GM12878 (cell line): ENCODE data around the gene NAP1L4. TPM values are rescaled to one million over a fixed set of nuclear protein-coding genes. Genes with fewer than 3 reads are reported as not detected.

Experiments
- ATAC-seq: fragments of 200-7000 bp; cut with Tn5 transposase; 3 replicates; pipeline ENCODE4 v1.9.1; 2020; ENCODE audit warnings: mild to moderate bottlenecking, moderate library complexity
- BruUV-seq: library from RNA; stranded (reverse); fragments of 400-500 nt; replicated peaks from 2 replicates; lab custom pipeline; 2021; lab: Mats Ljungman, UMichigan
- CTCF ChIA-PET: fragments of 300-600 bp; sonication (Branson Sonifier 250); formaldehyde crosslinking; extraction: SDS; loops from one replicate; lab custom pipeline; 2021; ENCODE audit warnings: inconsistent platforms; lab: Yijun Ruan, JAX
- POLR2A ChIA-PET: fragments of 350-600 bp; formaldehyde crosslinking; extraction: SDS; loops from one replicate; lab custom pipeline; 2021; ENCODE audit warnings: inconsistent platforms; lab: Charles Lee
- RAD21 ChIA-PET: fragments of 300-600 bp; sonication (Branson Sonifier 250); formaldehyde crosslinking; loops from one replicate; lab custom pipeline; 2023; ENCODE audit warnings: antibody characterized with exemption; ENCODE audit not compliant: unreplicated experiment; lab: Charles Lee
- SMC1A ChIA-PET: fragments of 300-600 bp; sonication (Branson Sonifier 250); formaldehyde crosslinking; loops from one replicate; lab custom pipeline; 2023; ENCODE audit not compliant: unreplicated experiment, uncharacterized antibody; lab: Charles Lee
- DNase-seq: peaks from one replicate; pipeline ENCODE4 v3.0.0-alpha.2; 2011; ENCODE audit warnings: low read depth, low spot score
- FAIRE-seq: peaks from 3 replicates; lab custom pipeline; 2011; peaks lifted over from hg19 to GRCh38; lab: Jason Lieb, UNC
- H2AFZ ChIP-seq: 2 replicates; pipeline ENCODE4 v1.6.0; 2011; ENCODE audit warnings: low read depth, low read length, control low read depth; ENCODE audit not compliant: control insufficient read depth
- H3K27ac ChIP-seq: 2 replicates; pipeline ENCODE4 v1.5.1; 2011; ENCODE audit warnings: control low read depth; ENCODE audit not compliant: control insufficient read depth, insufficient read depth
- H3K27me3 ChIP-seq, 2 experiments: replicated peaks in 1 of 2; 2 replicates each; pipeline versions ENCODE4 v1.6.0 to v1.6.1; 2011; ENCODE audit warnings: low read length in 1 of 2; ENCODE audit not compliant: control insufficient read depth in 2 of 2, insufficient read depth in 2 of 2
- H3K36me3 ChIP-seq, 2 experiments: 2 replicates each; pipeline ENCODE4 v1.5.1; 2011; ENCODE audit warnings: low read length in 1 of 2; ENCODE audit not compliant: control insufficient read depth in 2 of 2, insufficient read depth in 2 of 2
- H3K4me1 ChIP-seq: 2 replicates; pipeline ENCODE4 v1.6.1; 2011; ENCODE audit warnings: mild to moderate bottlenecking, low read length, moderate library complexity, mixed read lengths; ENCODE audit not compliant: control insufficient read depth, insufficient read depth
- H3K4me2 ChIP-seq: 2 replicates; pipeline ENCODE4 v1.6.0; 2011; ENCODE audit warnings: control low read depth; ENCODE audit not compliant: control insufficient read depth, insufficient read depth
- H3K4me3 ChIP-seq: fragments of 200-600 bp; sonication (generic); 2 replicates; pipeline ENCODE4 v1.5.1; 2016
- H3K79me2 ChIP-seq: 2 replicates; pipeline ENCODE4 v1.6.0; 2011; ENCODE audit warnings: low read length; ENCODE audit not compliant: control insufficient read depth, insufficient read depth
- H3K9ac ChIP-seq: 2 replicates; pipeline ENCODE4 v1.8.0; 2011; ENCODE audit warnings: low read length, control low read depth, mixed read lengths; ENCODE audit not compliant: control insufficient read depth, insufficient read depth
- H3K9me3 ChIP-seq: replicated peaks from 3 replicates; pipeline ENCODE4 v1.5.1; 2011; ENCODE audit warnings: mild to moderate bottlenecking, low read length; ENCODE audit not compliant: control insufficient read depth, insufficient read depth
- H4K20me1 ChIP-seq: 2 replicates; pipeline ENCODE4 v1.6.0; 2011; ENCODE audit not compliant: control insufficient read depth, insufficient read depth
- BACH1 ChIP-seq: fragments of 450-650 bp; IDR thresholded peaks from 2 replicates; pipeline ENCODE4 v1.6.1; 2017; ENCODE audit warnings: mild to moderate bottlenecking, borderline replicate concordance
- BRCA1 ChIP-seq: IDR thresholded peaks from 2 replicates; pipeline ENCODE4 v1.6.1; 2011; ENCODE audit warnings: low read depth, low read length, improper control_type of control experiment
- CEBPB ChIP-seq, 2 experiments: fragments of 150-350 bp in 1 of 2; IDR thresholded peaks; 2 replicates each; pipeline ENCODE4 v1.6.1; 2012 to 2014; ENCODE audit warnings: low read depth in 2 of 2, low read length in 2 of 2, borderline replicate concordance in 1 of 2, inconsistent platforms in 1 of 2
- CREM ChIP-seq: IDR thresholded peaks from 2 replicates; pipeline ENCODE4 v1.6.1; 2014; ENCODE audit warnings: antibody characterized with exemption, low read depth
- DPF2 ChIP-seq: fragments of 450-650 bp; IDR thresholded peaks from 2 replicates; pipeline ENCODE4 v1.6.1; 2017; ENCODE audit warnings: mild to moderate bottlenecking
- JUNB ChIP-seq: IDR thresholded peaks from 2 replicates; pipeline ENCODE4 v1.6.1; 2016; ENCODE audit warnings: antibody characterized with exemption, mild to moderate bottlenecking
- KAT2A ChIP-seq: conservative IDR thresholded peaks from 2 replicates; pipeline ENCODE4 v1.6.1; 2011; ENCODE audit warnings: low read depth, low read length; ENCODE audit not compliant: control insufficient read depth
- LARP7 ChIP-seq: fragments of 450-650 bp; IDR thresholded peaks from 2 replicates; pipeline ENCODE4 v1.6.1; 2017; ENCODE audit warnings: mild to moderate bottlenecking
- NBN ChIP-seq: fragments of 450-650 bp; IDR thresholded peaks from 2 replicates; pipeline ENCODE4 v1.6.1; 2016
- NR2C2 ChIP-seq: IDR thresholded peaks from 2 replicates; pipeline ENCODE4 v1.6.1; 2011; ENCODE audit warnings: borderline replicate concordance, low read depth; ENCODE audit not compliant: control insufficient read depth, insufficient read length
- PAX8 ChIP-seq: fragments of 450-650 bp; IDR thresholded peaks from 2 replicates; pipeline ENCODE4 v1.6.1; 2017; ENCODE audit warnings: mild to moderate bottlenecking, moderate library complexity
- RUNX3 ChIP-seq: IDR thresholded peaks from 2 replicates; pipeline ENCODE4 v1.6.1; 2012; ENCODE audit warnings: low read length, inconsistent platforms
- SMAD5 ChIP-seq: IDR thresholded peaks from 2 replicates; pipeline ENCODE4 v1.6.1; 2016; ENCODE audit warnings: antibody characterized with exemption, low read depth
- SMC3 ChIP-seq: IDR thresholded peaks from 2 replicates; pipeline ENCODE4 v1.6.1; 2011; ENCODE audit warnings: low read length, improper control_type of control experiment, borderline replicate concordance
- SP1 ChIP-seq: IDR thresholded peaks from one replicate; pipeline ENCODE4 v1.6.1; 2011; ENCODE audit warnings: low read depth, low read length
- SREBF1 ChIP-seq: IDR thresholded peaks from 2 replicates; pipeline ENCODE4 v1.6.1; 2012; ENCODE audit warnings: mild to moderate bottlenecking, low read length
- SRF ChIP-seq, 2 experiments: IDR thresholded peaks; 2 replicates each; pipeline ENCODE4 v1.6.1; 2011; ENCODE audit warnings: low read depth in 2 of 2, low read length in 2 of 2, mild to moderate bottlenecking in 1 of 2, moderate library complexity in 1 of 2
- STAT3 ChIP-seq: IDR thresholded peaks from 2 replicates; pipeline ENCODE4 v1.6.1; 2011; ENCODE audit warnings: low read depth, low read length, improper control_type of control experiment
- TAF1 ChIP-seq: IDR thresholded peaks from 2 replicates; pipeline ENCODE4 v1.6.1; 2011; ENCODE audit warnings: mild to moderate bottlenecking, low read depth, low read length, borderline replicate concordance
- WRNIP1 ChIP-seq: IDR thresholded peaks from 2 replicates; pipeline ENCODE4 v1.6.1; 2011; ENCODE audit warnings: low read depth, low read length, improper control_type of control experiment, borderline replicate concordance
- YY1 ChIP-seq: IDR thresholded peaks from 2 replicates; pipeline ENCODE4 v1.6.1; 2011; ENCODE audit warnings: low read depth, mild to moderate bottlenecking, low read length
- ZSCAN29 ChIP-seq: fragments of 450-650 bp; IDR thresholded peaks from 2 replicates; pipeline ENCODE4 v1.6.1; 2017; ENCODE audit warnings: mild to moderate bottlenecking, moderate library complexity
- WGBS: methylation state at CpG from one replicate; pipeline ENCODE4 v1.1.6; 2016; ENCODE audit warnings: low lambda C conversion rate; ENCODE audit not compliant: insufficient replicate concordance, insufficient coverage; ENCODE audit errors: missing lambda C conversion rate; 5-methylcytosine and 5-hydroxymethylcytosine counted together
- in situ Hi-C: fragments of 300-500 bp; cut with MboI; formaldehyde crosslinking; loops from 9 replicates; pipeline ENCODE4 v1.14.3; 2018; ENCODE audit warnings: mixed read lengths
- intact Hi-C: fragments of 100-400 bp; cut with micrococcal nuclease; formaldehyde crosslinking; loops from one replicate; pipeline ENCODE4 v1.14.2; 2022; ENCODE audit not compliant: unreplicated experiment
- polyA plus RNA-seq, 11 experiments: library from polyadenylated mRNA; depleted of rRNA in 4 of 11; unstranded in 6 of 11; stranded (reverse) in 5 of 11; fragments of >200 nt; fragmentation: Nextera tagmentation in 4 of 11; fragmentation: Illumina TruSeq in 1 of 11; extraction: Ambion mirVana in 4 of 11; extraction: Trizol in 1 of 11; gene quantifications; 1 replicate in 1 of 11; 2 replicates in 10 of 11; pipeline versions ENCODE4 v1.2.1 to v1.2.3, GENCODE V29; 2011 to 2016; ENCODE audit warnings: inconsistent platforms in 2 of 11, missing spikeins in 2 of 11, low read depth in 1 of 11
- total RNA-seq, 4 experiments: library from RNA; depleted of rRNA in 3 of 4; stranded (reverse); fragments of >200 nt in 3 of 4; fragmentation: Illumina TruSeq in 1 of 4; extraction: Trizol in 1 of 4; gene quantifications; 2 replicates each; pipeline versions ENCODE4 v1.2.1 to v1.2.3, GENCODE V29; 2013 to 2021
- TF ChIP-seq, protein P1 (sequence below): fragments of 450-650 bp; IDR thresholded peaks from 2 replicates; pipeline ENCODE4 v1.6.1; 2017; ENCODE audit warnings: mild to moderate bottlenecking
- TF ChIP-seq, protein P2 (sequence below): IDR thresholded peaks from 2 replicates; pipeline ENCODE4 v1.6.1; 2011; ENCODE audit warnings: borderline replicate concordance, low read depth, mild to moderate bottlenecking, moderate library complexity, mixed read lengths, low read length; ENCODE audit not compliant: insufficient read depth; ENCODE audit errors: extremely low read length

NAP1L4 gene
- total and polyA plus RNA-seq, 10 of the 15 experiments (the other 5 are each of a cell fraction or from before 2014, with no cell fraction given) = 24.8 to 198 (median 114) TPM

GRCh38 chr11:3037040-3037944 is 45.2 kb upstream of the NAP1L4 start:
- ATAC-seq = peak; percentile 86
- no peak for DNase-seq
- H4K20me1 ChIP-seq = no peaks in the 10 kb centered on the region
- TF ChIP-seq SMAD5 (no peak), LARP7 (no peak), SP1 (no peak), BRCA1 (no peak), STAT3 (no peak), SRF (IDR thresholded peaks at IDR 0.05; ENCODE audit: low read depth in 2 of 2, low read length in 2 of 2) (no peak), DPF2 (no peak), BACH1 (no peak), SREBF1 (no peak), SMC3 (peak; percentile 61; the same call in 1 of the 2 replicates), ZSCAN29 (no peak), PAX8 (no peak), JUNB (no peak), CEBPB (IDR thresholded peaks at IDR 0.05; ENCODE audit: borderline replicate concordance in 1 of 2, low read depth in 2 of 2, low read length in 2 of 2) (no peak), KAT2A (no peak), TAF1 (no peak), NR2C2 (no peak), CREM (no peak), WRNIP1 (no peak), RUNX3 (no peak), YY1 (0 out of 2 replicates have a peak, but pooled peaks have one; percentile 13), NBN (no peak)
- TF ChIP-seq, protein P1, sequence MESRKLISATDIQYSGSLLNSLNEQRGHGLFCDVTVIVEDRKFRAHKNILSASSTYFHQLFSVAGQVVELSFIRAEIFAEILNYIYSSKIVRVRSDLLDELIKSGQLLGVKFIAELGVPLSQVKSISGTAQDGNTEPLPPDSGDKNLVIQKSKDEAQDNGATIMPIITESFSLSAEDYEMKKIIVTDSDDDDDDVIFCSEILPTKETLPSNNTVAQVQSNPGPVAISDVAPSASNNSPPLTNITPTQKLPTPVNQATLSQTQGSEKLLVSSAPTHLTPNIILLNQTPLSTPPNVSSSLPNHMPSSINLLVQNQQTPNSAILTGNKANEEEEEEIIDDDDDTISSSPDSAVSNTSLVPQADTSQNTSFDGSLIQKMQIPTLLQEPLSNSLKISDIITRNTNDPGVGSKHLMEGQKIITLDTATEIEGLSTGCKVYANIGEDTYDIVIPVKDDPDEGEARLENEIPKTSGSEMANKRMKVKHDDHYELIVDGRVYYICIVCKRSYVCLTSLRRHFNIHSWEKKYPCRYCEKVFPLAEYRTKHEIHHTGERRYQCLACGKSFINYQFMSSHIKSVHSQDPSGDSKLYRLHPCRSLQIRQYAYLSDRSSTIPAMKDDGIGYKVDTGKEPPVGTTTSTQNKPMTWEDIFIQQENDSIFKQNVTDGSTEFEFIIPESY = no peak
- TF ChIP-seq, protein P2, sequence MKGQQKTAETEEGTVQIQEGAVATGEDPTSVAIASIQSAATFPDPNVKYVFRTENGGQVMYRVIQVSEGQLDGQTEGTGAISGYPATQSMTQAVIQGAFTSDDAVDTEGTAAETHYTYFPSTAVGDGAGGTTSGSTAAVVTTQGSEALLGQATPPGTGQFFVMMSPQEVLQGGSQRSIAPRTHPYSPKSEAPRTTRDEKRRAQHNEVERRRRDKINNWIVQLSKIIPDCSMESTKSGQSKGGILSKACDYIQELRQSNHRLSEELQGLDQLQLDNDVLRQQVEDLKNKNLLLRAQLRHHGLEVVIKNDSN = no peak

More at GRCh38 chr11:3037040-3037944, 45.2 kb upstream of the NAP1L4 start:
- RAD21 ChIA-PET = interaction anchor here (0.7 to 4.6 kb wide), 5 partner anchors 11 to 56 kb away, joined by 3 to 51 read pairs (median 3); no protein-coding TSS in a partner anchor
- Histone ChIP-seq H3K4me2 (no peak overlapping the region), H3K36me3 (peaks cover 33 to 49% of the 10 kb centered on the region in 2 experiments), H3K9ac (peak overlapping the region; percentile 21; the same call in 1 of the 2 replicates), H3K79me2 (no peaks in the 10 kb centered on the region; the same call in 1 of the 2 replicates), H3K9me3 (no peaks in the 10 kb centered on the region), H3K4me1 (peaks cover 29% of the 10 kb centered on the region), H3K4me3 (no peak overlapping the region), H3K27ac (peak overlapping the region; percentile 69), H3K27me3 (no peaks in the 10 kb centered on the region), H2AFZ (no peak overlapping the region; the same call in 1 of the 2 replicates)
- WGBS = 48% methylated on average over 24 of the region's 24 CpGs
- SMC1A ChIA-PET = interaction anchor here (0.8 to 5.6 kb wide), 9 partner anchors 10 to 77 kb away, joined by 3 to 47 read pairs (median 3); partner anchors contain the start of gene CARS1
- no peak for FAIRE-seq
- CTCF ChIA-PET = interaction anchor here (0.6 to 6.6 kb wide), 15 partner anchors 12 to 1091 kb away, joined by 3 to 143 read pairs (median 5); no protein-coding TSS in a partner anchor
- POLR2A ChIA-PET = interaction anchor here (1.1 kb wide), 1 partner anchor 54 kb away, joined by 3 read pairs; no protein-coding TSS in a partner anchor
- in situ Hi-C loops (no loop called here), intact Hi-C loops (loop anchor here (1.0 kb wide), 1 partner anchor 54 kb away; no protein-coding TSS in a partner anchor)
- no TSS peak for BruUV-seq
